Measurements from ENCODE around the gene SERPINB8.
"Not testable (repeated sequence)": the region's sequence is repeated elsewhere in the genome, so short reads cannot be mapped to it uniquely, and the experiment has no call there.

The SERPINB8 gene, protein sequence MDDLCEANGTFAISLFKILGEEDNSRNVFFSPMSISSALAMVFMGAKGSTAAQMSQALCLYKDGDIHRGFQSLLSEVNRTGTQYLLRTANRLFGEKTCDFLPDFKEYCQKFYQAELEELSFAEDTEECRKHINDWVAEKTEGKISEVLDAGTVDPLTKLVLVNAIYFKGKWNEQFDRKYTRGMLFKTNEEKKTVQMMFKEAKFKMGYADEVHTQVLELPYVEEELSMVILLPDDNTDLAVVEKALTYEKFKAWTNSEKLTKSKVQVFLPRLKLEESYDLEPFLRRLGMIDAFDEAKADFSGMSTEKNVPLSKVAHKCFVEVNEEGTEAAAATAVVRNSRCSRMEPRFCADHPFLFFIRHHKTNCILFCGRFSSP

GRCh38 chr18:63969942-63970808, at the start of gene SERPINB8:
Gene SERPINB8 (plus strand): TSS chr18:63970081. CDS start chr18:63978309, 8,228 bp downstream.
- H3K4me3 ChIP-seq (replicated peaks; ENCODE audit: low read depth, low read length): peak within 1 kb of the TSS; percentile 80
- DNase-seq (ENCODE audit: low read depth): peak; percentile 95
- TF ChIP-seq CTCF (IDR thresholded peaks at IDR 0.05; ENCODE audit: low read length, missing control alignments): no peak

DNA sequence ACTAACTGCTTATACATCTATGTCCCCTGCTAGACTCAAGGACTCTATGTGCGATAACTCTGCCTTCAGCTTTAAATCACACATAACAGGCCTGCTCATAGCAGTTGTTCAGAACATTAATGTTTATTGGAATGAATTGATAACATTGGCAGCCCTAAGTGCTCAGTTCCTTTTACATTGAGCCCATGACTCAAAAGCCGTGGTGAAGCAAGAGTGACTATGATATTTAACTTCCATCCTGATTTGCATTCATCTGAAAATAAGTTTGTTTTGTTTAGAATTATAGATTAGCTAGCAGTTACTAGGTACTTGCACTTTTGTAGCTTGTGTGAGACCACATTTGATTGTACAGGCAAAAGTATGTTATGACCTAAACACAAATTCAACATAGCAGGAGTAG, 47.8 kb upstream of the SERPINB8 start:
- DNase-seq (ENCODE audit: low read depth): no peak
- no peak for TF ChIP-seq CTCF (IDR thresholded peaks at IDR 0.05; ENCODE audit: low read length, missing control alignments)
- no peak overlapping the region for H3K4me3 ChIP-seq (replicated peaks; ENCODE audit: low read depth, low read length)

- TF ChIP-seq CTCF (IDR thresholded peaks at IDR 0.05; ENCODE audit: low read length, missing control alignments): no peak
- DNase-seq (ENCODE audit: low read depth): peak; percentile 7
- no peak overlapping the region for H3K4me3 ChIP-seq (replicated peaks; ENCODE audit: low read depth, low read length)
Observed at GRCh38 chr18:63924551-63924950, 45.3 kb upstream of the SERPINB8 start.

DNA sequence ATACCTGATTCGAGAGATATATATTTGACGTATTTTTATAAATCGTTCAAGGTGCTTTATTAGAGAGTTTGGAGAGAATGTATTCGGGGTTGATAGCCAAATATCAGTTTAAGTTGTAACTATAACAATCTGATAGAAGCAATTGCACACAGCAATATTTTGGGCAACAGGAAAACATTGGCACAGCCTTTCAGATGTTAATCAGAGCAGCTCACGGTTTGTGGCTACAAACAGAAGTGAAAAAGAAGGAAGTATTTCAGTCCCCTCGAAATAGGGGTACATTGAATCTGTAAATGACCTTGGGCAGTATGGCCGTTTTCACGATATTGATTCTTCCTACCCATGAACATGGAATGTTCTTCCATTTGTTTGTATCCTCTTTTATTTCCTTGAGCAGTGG, 41.5 kb upstream of the SERPINB8 start:
- H3K4me3 ChIP-seq (replicated peaks; ENCODE audit: low read depth, low read length): no peak overlapping the region

DNA sequence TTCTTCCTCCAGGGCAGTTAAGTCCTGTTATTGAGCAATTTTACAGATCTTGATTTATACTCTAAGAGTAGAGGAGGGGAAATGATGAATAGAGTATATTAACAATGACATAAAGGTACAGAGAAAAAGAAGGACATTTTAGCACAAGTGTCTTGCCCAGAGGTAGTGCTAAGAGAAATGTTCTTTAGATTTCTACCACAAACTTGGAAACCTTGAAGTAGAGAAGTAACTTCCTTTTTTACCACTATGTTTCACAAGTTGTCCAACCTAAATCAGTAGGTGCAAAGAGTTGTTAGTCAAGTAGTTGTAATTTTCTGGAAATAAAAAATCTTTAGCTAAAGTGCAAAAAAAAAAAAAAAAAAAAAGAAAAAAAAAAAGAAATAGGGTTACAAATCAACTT, 40.5 kb upstream of the SERPINB8 start:
- not testable (repeated sequence) for DNase-seq (ENCODE audit: low read depth); H3K4me3 ChIP-seq (replicated peaks; ENCODE audit: low read depth, low read length)

More for the DNA sequence above, 41.5 kb upstream of the SERPINB8 start:
- no peak for DNase-seq (ENCODE audit: low read depth)
- TF ChIP-seq CTCF (IDR thresholded peaks at IDR 0.05; ENCODE audit: low read length, missing control alignments): no peak

DNA sequence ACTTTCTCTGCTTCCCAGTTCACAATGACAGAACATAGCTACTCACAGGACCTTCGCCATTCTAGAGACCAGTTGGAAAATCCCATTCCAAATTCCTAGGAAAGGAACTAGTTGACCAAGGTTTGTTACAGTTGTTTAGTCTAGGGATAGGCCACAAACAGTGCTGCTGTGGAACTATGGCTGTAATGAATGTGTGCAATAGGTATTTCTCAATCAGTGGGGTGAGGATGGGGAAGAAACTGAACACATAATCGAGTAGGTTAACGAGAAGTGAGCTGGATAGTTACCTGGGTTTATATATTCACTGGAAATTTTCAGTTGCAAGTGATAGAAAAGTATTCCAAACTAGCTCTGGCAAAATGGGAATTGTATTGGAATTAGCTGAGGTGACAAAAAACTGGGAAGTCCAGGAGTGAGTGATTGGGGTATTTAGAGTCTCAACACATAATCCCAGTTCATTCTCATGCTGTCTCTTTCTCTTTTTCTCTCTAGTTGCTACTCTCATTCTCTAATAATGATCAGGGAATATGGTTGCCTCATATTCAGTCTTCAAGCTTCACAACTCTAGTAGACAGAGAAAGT, 39.0 kb upstream of the SERPINB8 start:
- no peak for DNase-seq (ENCODE audit: low read depth)
- TF ChIP-seq CTCF (IDR thresholded peaks at IDR 0.05; ENCODE audit: low read length, missing control alignments): no peak
- no peak overlapping the region for H3K4me3 ChIP-seq (replicated peaks; ENCODE audit: low read depth, low read length)

Measured in fibroblast of pulmonary artery (primary cell).